ENCODE measurements around the gene PARN. TPM values are rescaled to one million over a fixed set of nuclear protein-coding genes. Genes with fewer than 3 reads are reported as not detected.

The PARN gene
- total RNA-seq, 3 donors from 2014 or later (not counting 1 experiment from before 2014, with no cell fraction given), result 44.3 to 57.4 (median 45.1) TPM

DNA sequence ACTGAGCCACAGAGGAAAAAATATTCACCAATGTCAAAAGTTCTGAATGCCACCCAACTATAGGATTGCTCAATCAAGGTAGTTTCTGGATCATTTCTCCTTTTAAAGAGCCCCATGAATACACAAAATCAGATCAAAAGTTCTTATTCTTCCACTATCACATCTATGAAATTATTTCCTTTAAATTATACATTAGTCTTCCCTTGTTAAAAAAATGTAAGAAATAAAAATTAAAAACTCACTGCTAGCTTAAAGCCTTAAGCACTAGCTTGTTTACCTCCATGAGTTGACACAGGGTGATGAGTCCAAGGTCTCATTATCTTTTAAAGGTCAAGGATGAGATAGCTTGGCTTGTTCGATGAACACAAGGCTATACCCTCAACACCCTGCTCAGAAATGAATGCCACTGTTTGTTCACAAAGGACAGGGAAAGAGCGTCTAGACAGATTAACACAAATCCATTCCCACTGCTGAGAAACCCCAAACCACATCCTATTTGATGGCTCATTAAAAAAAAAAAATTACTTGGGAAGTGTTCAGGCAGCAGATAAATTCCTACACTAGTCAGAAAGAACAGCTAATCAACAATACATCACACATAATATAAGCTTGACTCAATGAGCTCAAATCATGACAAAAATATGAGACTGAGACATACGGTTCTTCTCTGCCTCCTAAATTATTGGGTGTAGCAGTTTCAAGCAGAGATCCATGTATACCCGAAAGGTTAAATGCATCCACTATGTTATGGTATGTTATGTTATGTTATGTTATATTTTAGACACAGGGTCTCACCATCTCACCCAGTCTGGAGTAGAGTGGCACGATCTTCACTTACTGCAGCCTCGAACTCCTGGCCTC is 118.9 kb downstream of the PARN start:
- no peaks in the 10 kb centered on the region for H3K36me3 ChIP-seq (ENCODE audit: control insufficient read depth, insufficient read depth, low read length)
- no peak overlapping the region for H3K27ac ChIP-seq (ENCODE audit: low read length)

DNA sequence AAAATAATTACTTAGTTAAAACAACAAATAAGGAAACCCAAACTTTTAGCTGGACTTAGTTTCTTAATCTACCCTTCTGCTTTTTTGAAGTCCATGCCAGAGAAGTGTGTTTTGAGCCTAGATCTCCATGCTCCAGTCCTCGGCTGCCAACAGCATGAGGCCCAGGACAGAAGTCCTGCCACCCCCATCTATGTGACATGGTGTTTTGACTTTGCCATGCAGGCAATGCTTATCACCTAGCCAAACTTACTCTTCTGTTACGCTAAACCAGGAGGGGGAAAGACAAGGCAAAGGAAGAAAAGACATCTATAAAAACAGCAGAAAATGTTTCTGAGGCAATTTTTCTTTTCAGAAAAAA is 119.5 kb downstream of the PARN start:
- Mint-ChIP-seq H3K36me3 (no peaks in the 10 kb centered on the region), H3K9me3 (no peaks in the 10 kb centered on the region), H3K27me3 (ENCODE audit: low read depth in 2 of 2) (no peaks in the 10 kb centered on the region), H3K27ac (no peak overlapping the region), H3K4me1 (peaks cover 20 to 28% of the 10 kb centered on the region in 2 donors), H3K4me3 (no peak overlapping the region)
- ATAC-seq, result no peak
- Histone ChIP-seq H3K36me3 (ENCODE audit: control insufficient read depth, insufficient read depth, low read length) (no peaks in the 10 kb centered on the region), H3K4me1 (ENCODE audit: control insufficient read depth, insufficient read depth, low read length) (no peaks in the 10 kb centered on the region), H3K27me3 (ENCODE audit: control insufficient read depth, insufficient read depth, low read length) (no peaks in the 10 kb centered on the region), H3K4me3 (ENCODE audit: low read length) (no peak overlapping the region), H3K27ac (ENCODE audit: low read length) (no peak overlapping the region), H3K9me3 (ENCODE audit: control insufficient read depth, insufficient read depth, low read length) (no peaks in the 10 kb centered on the region)
- TF ChIP-seq, protein P1, sequence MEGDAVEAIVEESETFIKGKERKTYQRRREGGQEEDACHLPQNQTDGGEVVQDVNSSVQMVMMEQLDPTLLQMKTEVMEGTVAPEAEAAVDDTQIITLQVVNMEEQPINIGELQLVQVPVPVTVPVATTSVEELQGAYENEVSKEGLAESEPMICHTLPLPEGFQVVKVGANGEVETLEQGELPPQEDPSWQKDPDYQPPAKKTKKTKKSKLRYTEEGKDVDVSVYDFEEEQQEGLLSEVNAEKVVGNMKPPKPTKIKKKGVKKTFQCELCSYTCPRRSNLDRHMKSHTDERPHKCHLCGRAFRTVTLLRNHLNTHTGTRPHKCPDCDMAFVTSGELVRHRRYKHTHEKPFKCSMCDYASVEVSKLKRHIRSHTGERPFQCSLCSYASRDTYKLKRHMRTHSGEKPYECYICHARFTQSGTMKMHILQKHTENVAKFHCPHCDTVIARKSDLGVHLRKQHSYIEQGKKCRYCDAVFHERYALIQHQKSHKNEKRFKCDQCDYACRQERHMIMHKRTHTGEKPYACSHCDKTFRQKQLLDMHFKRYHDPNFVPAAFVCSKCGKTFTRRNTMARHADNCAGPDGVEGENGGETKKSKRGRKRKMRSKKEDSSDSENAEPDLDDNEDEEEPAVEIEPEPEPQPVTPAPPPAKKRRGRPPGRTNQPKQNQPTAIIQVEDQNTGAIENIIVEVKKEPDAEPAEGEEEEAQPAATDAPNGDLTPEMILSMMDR (IDR thresholded peaks at IDR 0.05), result no peak
- intact Hi-C loops (cut with micrococcal nuclease), result no loop called here
- DNase-seq, result no peak
- 100% methylated on average over 2 of the region's 2 CpGs for WGBS (ENCODE audit: insufficient coverage)

More for the DNA sequence above, 118.9 kb downstream of the PARN start:
- Histone ChIP-seq H3K9me3 (ENCODE audit: control insufficient read depth, insufficient read depth, low read length) (no peaks in the 10 kb centered on the region), H3K4me3 (ENCODE audit: low read length) (no peak overlapping the region), H3K4me1 (ENCODE audit: control insufficient read depth, insufficient read depth, low read length) (no peaks in the 10 kb centered on the region), H3K27me3 (ENCODE audit: control insufficient read depth, insufficient read depth, low read length) (no peaks in the 10 kb centered on the region)
- DNase-seq, result no peak
- TF ChIP-seq, protein P1 (IDR thresholded peaks at IDR 0.05), result no peak
- H3K27ac Mint-ChIP-seq, result no peak overlapping the region
- intact Hi-C loops (cut with micrococcal nuclease), result no loop called here
- no peaks in the 10 kb centered on the region for H3K36me3 Mint-ChIP-seq
- no peaks in the 10 kb centered on the region for H3K27me3 Mint-ChIP-seq (ENCODE audit: low read depth in 2 of 2)
- 84% methylated on average over 4 of the region's 6 CpGs for WGBS (ENCODE audit: insufficient coverage)
- no peaks in the 10 kb centered on the region for H3K9me3 Mint-ChIP-seq
- H3K4me1 Mint-ChIP-seq, result peaks cover 15 to 24% of the 10 kb centered on the region in 2 donors
- no peak overlapping the region for H3K4me3 Mint-ChIP-seq
- ATAC-seq, result no peak

DNA sequence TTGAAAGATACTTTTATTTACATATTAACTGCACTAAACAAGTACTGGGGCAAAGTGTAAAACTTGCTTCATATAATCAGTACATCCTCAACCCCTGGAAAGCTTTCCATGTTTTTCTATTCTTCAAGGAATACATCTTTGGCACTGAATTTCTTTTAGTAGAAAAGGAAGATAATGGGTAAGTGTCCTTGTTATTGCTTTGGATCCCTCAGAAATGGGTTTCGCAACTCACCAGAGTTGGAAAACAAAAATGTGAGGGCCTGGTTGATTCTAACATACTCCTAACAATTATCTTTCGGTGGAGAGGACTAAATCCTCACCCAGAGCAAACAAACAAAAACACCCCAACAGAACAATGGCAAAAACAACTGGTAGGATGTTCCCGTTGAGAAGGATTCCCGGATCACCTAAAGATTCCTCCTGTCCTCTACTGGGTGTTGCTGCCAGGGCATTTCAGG is 120.4 kb downstream of the PARN start:
- H3K36me3 Mint-ChIP-seq, result no peaks in the 10 kb centered on the region
- 97% methylated on average over 3 of the region's 4 CpGs for WGBS (ENCODE audit: insufficient coverage)
- H3K9me3 Mint-ChIP-seq, result no peaks in the 10 kb centered on the region
- no peaks in the 10 kb centered on the region for H3K27me3 Mint-ChIP-seq (ENCODE audit: low read depth in 2 of 2)
- ATAC-seq (no peak), DNase-seq (no peak)
- H3K27ac Mint-ChIP-seq, result no peak overlapping the region
- Histone ChIP-seq H3K4me3 (ENCODE audit: low read length) (no peak overlapping the region), H3K27ac (ENCODE audit: low read length) (no peak overlapping the region), H3K27me3 (ENCODE audit: control insufficient read depth, insufficient read depth, low read length) (no peaks in the 10 kb centered on the region), H3K36me3 (ENCODE audit: control insufficient read depth, insufficient read depth, low read length) (no peaks in the 10 kb centered on the region), H3K9me3 (ENCODE audit: control insufficient read depth, insufficient read depth, low read length) (no peaks in the 10 kb centered on the region), H3K4me1 (ENCODE audit: control insufficient read depth, insufficient read depth, low read length) (no peaks in the 10 kb centered on the region)
- peaks cover 20 to 28% of the 10 kb centered on the region in 2 donors for H3K4me1 Mint-ChIP-seq
- TF ChIP-seq, protein P1 (IDR thresholded peaks at IDR 0.05), result no peak
- H3K4me3 Mint-ChIP-seq, result no peak overlapping the region
- intact Hi-C loops (cut with micrococcal nuclease), result no loop called here

Data from natural killer cell (primary cell).